CD14-positive monocyte (primary cell): ENCODE results near the gene CNIH2. TPM values are rescaled to one million over a fixed set of nuclear protein-coding genes. Genes with fewer than 3 reads are reported as not detected.
A peak's percentile ranks its signal among the peaks of the same experiment; 100 is the strongest.
"Not testable (repeated sequence)": the region's sequence is repeated elsewhere in the genome, so short reads cannot be mapped to it uniquely, and the experiment has no call there.

Source experiments
- DNase-seq, 3 donors: peaks; one replicate each; pipeline ENCODE4 v3.0.0-alpha.2; 2011 to 2022
- H2AFZ ChIP-seq: 2 replicates; pipeline ENCODE4 v1.6.0; 2012; ENCODE audit warnings: mild to moderate bottlenecking, low read depth, low read length, inconsistent platforms; ENCODE audit not compliant: insufficient read depth, poor library complexity, severe bottlenecking
- H3K27ac ChIP-seq, 2 donors: 1 replicate in 1 of 2; 2 replicates in 1 of 2; pipeline ENCODE4 v1.5.1; 2012 to 2013; ENCODE audit warnings: low read length in 2 of 2, control low read depth in 1 of 2, inconsistent platforms in 1 of 2, low read depth in 1 of 2, mild to moderate bottlenecking in 1 of 2
- H3K27me3 ChIP-seq, 2 donors: one replicate each; pipeline versions ENCODE4 v1.6.0 to v1.6.1; 2011 to 2013; ENCODE audit warnings: low read length in 2 of 2; ENCODE audit not compliant: control insufficient read depth in 2 of 2, insufficient read depth in 2 of 2
- H3K36me3 ChIP-seq, 2 donors: replicated peaks in 1 of 2; 1 replicate in 1 of 2; 2 replicates in 1 of 2; pipeline versions ENCODE4 v1.5.1 to v1.6.1; 2012 to 2013; ENCODE audit warnings: low read length in 2 of 2, control low read depth in 1 of 2, inconsistent platforms in 1 of 2, mild to moderate bottlenecking in 1 of 2; ENCODE audit not compliant: insufficient read depth in 2 of 2, control insufficient read depth in 1 of 2
- H3K4me1 ChIP-seq, 2 donors: 1 replicate in 1 of 2; 2 replicates in 1 of 2; pipeline versions ENCODE4 v1.5.1 to v1.6.1; 2012 to 2013; ENCODE audit warnings: low read length in 2 of 2, control low read depth in 1 of 2, inconsistent platforms in 1 of 2, mild to moderate bottlenecking in 1 of 2, moderate library complexity in 1 of 2; ENCODE audit not compliant: insufficient read depth in 2 of 2, control insufficient read depth in 1 of 2
- H3K4me2 ChIP-seq: replicated peaks from 2 replicates; pipeline ENCODE3; 2012; ENCODE audit warnings: low read length, moderate library complexity, mild to moderate bottlenecking; ENCODE audit not compliant: poor library complexity, severe bottlenecking; ENCODE audit errors: extremely low read depth
- H3K4me3 ChIP-seq, 3 experiments: fragments of 200-600 bp in 1 of 3; sonication (generic) in 1 of 3; replicated peaks in 1 of 3; 1 replicate in 2 of 3; 2 replicates in 1 of 3; pipeline ENCODE4 v1.5.1; 2011 to 2013; ENCODE audit warnings: low read length in 3 of 3, mild to moderate bottlenecking in 3 of 3, control low read depth in 2 of 3, low read depth in 2 of 3, inconsistent platforms in 1 of 3, moderate library complexity in 1 of 3
- H3K79me2 ChIP-seq: 2 replicates; pipeline ENCODE4 v1.6.0; 2012; ENCODE audit warnings: mild to moderate bottlenecking, control low read depth, inconsistent platforms, low read length, moderate library complexity; ENCODE audit not compliant: insufficient read depth
- H3K9ac ChIP-seq: 2 replicates; pipeline ENCODE4 v1.6.0; 2017; ENCODE audit warnings: low read length, mild to moderate bottlenecking; ENCODE audit not compliant: insufficient read depth, poor library complexity, severe bottlenecking
- H3K9me3 ChIP-seq, 2 donors: replicated peaks in 1 of 2; 1 replicate in 1 of 2; 2 replicates in 1 of 2; pipeline versions ENCODE4 v1.5.1 to v1.6.1; 2012 to 2013; ENCODE audit warnings: low read length in 2 of 2, control low read depth in 1 of 2; ENCODE audit not compliant: control insufficient read depth in 1 of 2, insufficient read depth in 1 of 2
- H4K20me1 ChIP-seq: 2 replicates; pipeline ENCODE4 v1.6.0; 2012; ENCODE audit warnings: mild to moderate bottlenecking, low read length, control low read depth, moderate library complexity; ENCODE audit not compliant: insufficient read depth
- H3K27ac Mint-ChIP-seq, 7 donors: one replicate each; pipeline ENCODE4 v1.8.0; 2020; ENCODE audit warnings: mild to moderate bottlenecking in 7 of 7, mixed read lengths in 7 of 7, moderate library complexity in 6 of 7, inconsistent platforms in 2 of 7
- H3K27me3 Mint-ChIP-seq, 3 donors: one replicate each; pipeline ENCODE4 v1.8.0; 2021 to 2022; ENCODE audit warnings: low read depth in 3 of 3, mild to moderate bottlenecking in 3 of 3, mixed read lengths in 3 of 3, moderate library complexity in 3 of 3, inconsistent platforms in 1 of 3
- H3K36me3 Mint-ChIP-seq, 2 donors: one replicate each; pipeline ENCODE4 v1.8.0; 2020; ENCODE audit warnings: mixed read lengths in 2 of 2, inconsistent platforms in 1 of 2, mild to moderate bottlenecking in 1 of 2
- H3K4me1 Mint-ChIP-seq: one replicate; pipeline ENCODE4 v1.8.0; 2020; ENCODE audit warnings: mild to moderate bottlenecking, mixed read lengths
- H3K4me3 Mint-ChIP-seq, 2 donors: one replicate each; pipeline ENCODE4 v1.8.0; 2020; ENCODE audit warnings: mild to moderate bottlenecking in 2 of 2, mixed read lengths in 2 of 2, moderate library complexity in 1 of 2
- H3K9me3 Mint-ChIP-seq, 7 donors: one replicate each; pipeline ENCODE4 v1.8.0; 2020 to 2022; ENCODE audit warnings: mixed read lengths in 7 of 7, mild to moderate bottlenecking in 6 of 7, moderate library complexity in 6 of 7, inconsistent platforms in 2 of 7
- CTCF ChIP-seq: fragments of 200-600 bp; IDR thresholded peaks from one replicate; pipeline ENCODE4 v1.8.0; 2022; ENCODE audit warnings: antibody characterized with exemption, mild to moderate bottlenecking
- WGBS: methylation state at CpG from one replicate; pipeline ENCODE4 v1.1.5; 2013; ENCODE audit warnings: missing lambda C conversion rate; ENCODE audit not compliant: insufficient coverage; 5-methylcytosine and 5-hydroxymethylcytosine counted together
- intact Hi-C, 2 donors: fragments of 100-400 bp; cut with micrococcal nuclease; formaldehyde crosslinking; loops; one replicate each; pipeline versions ENCODE4 v1.15.0 to v1.15.1; 2023
- polyA plus RNA-seq, 3 donors: library from polyadenylated mRNA; depleted of rRNA in 1 of 3; unstranded in 2 of 3; stranded (reverse) in 1 of 3; fragments of 300-500 nt in 2 of 3; fragments of >200 nt in 1 of 3; fragmentation: Illumina TruSeq in 2 of 3; gene quantifications; 1 replicate in 2 of 3; 2 replicates in 1 of 3; pipeline ENCODE4 v1.2.3, GENCODE V29; 2012 to 2021

The CNIH2 gene
- polyA plus RNA-seq, 3 donors, result 1.2 TPM; not detected in 2

GRCh38 chr11:66309475-66309874 is 31.5 kb downstream of the CNIH2 start:
- Mint-ChIP-seq H3K9me3 (no peaks in the 10 kb centered on the region), H3K27me3 (peaks cover 4 to 15% (median 12%) of the 10 kb centered on the region in 3 donors), H3K4me3 (no peak overlapping the region), H3K4me1 (peaks cover 22% of the 10 kb centered on the region), H3K36me3 (no peaks in the 10 kb centered on the region), H3K27ac (no peak overlapping the region)
- intact Hi-C loops, result no loop called here
- Histone ChIP-seq H3K4me1 (peaks cover 25 to 31% of the 10 kb centered on the region in 2 donors), H4K20me1 (no peaks in the 10 kb centered on the region), H3K9me3 (no peaks in the 10 kb centered on the region), H3K79me2 (no peaks in the 10 kb centered on the region), H3K36me3 (no peaks in the 10 kb centered on the region), H3K27ac (no peak overlapping the region), H3K27me3 (no peaks in the 10 kb centered on the region), H2AFZ (no peak overlapping the region), H3K4me2 (no peak overlapping the region), H3K9ac (no peak overlapping the region), H3K4me3 (no peak overlapping the region)
- DNase-seq, result no peak
- WGBS, result no CpG with 5 or more reads among the region's 3 CpGs
- TF ChIP-seq CTCF, result no peak

DNA sequence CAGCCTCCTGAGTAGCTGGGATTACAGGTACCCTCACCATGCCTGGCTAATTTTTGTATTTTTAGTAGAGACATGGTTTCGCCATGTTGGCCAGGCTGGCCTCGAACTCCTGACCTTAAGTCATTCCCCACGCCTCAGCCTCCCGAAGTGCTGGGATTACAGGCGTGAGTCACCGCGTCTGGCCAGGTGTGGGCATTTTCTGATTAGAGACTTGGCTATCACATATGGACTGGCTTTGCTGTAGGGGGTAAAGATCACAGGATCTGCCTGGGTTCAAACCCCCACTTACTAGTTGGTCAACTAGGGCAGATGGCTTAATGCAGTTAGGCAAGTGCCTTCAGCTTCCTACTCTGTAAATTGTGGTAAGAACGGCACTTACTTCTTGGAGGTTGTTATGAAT is 32.3 kb downstream of the CNIH2 start:
- Histone ChIP-seq H3K4me3 (no peak overlapping the region), H3K79me2 (no peaks in the 10 kb centered on the region), H2AFZ (no peak overlapping the region), H3K36me3 (no peaks in the 10 kb centered on the region), H4K20me1 (no peaks in the 10 kb centered on the region), H3K27ac (no peak overlapping the region), H3K9me3 (no peaks in the 10 kb centered on the region), H3K27me3 (no peaks in the 10 kb centered on the region), H3K9ac (no peak overlapping the region), H3K4me1 (peaks cover 25 to 33% of the 10 kb centered on the region in 2 donors), H3K4me2 (no peak overlapping the region)
- intact Hi-C loops, result loop anchor here in 1 of 2 donors (10.0 kb wide), 1 partner anchor 74 kb away; no protein-coding TSS in a partner anchor
- no peak for TF ChIP-seq CTCF
- H3K4me1 Mint-ChIP-seq, result peaks cover 22% of the 10 kb centered on the region
- peaks cover 6 to 13% (median 12%) of the 10 kb centered on the region in 3 donors for H3K27me3 Mint-ChIP-seq
- no peak for DNase-seq
- peak overlapping the region in 1 of 2 donors; percentile 11 for H3K4me3 Mint-ChIP-seq
- H3K36me3 Mint-ChIP-seq, result no peaks in the 10 kb centered on the region
- H3K9me3 Mint-ChIP-seq, result peaks cover 0 to under 1% (median 0%) of the 10 kb centered on the region in 7 donors
- 92% methylated on average over 5 of the region's 8 CpGs for WGBS
- no peak overlapping the region for H3K27ac Mint-ChIP-seq

GRCh38 chr11:66310803-66311440 is 32.9 kb downstream of the CNIH2 start:
- H3K27ac ChIP-seq, H3K9me3 Mint-ChIP-seq, DNase-seq, H3K9ac ChIP-seq, H3K9me3 ChIP-seq, H3K4me3 Mint-ChIP-seq, H3K4me3 ChIP-seq, H3K4me2 ChIP-seq, H3K36me3 Mint-ChIP-seq, H3K36me3 ChIP-seq, H3K79me2 ChIP-seq, H3K27me3 ChIP-seq, H4K20me1 ChIP-seq, H2AFZ ChIP-seq, H3K27ac Mint-ChIP-seq: not testable (repeated sequence)
- Mint-ChIP-seq H3K27me3 (peaks cover 9 to 17% (median 12%) of the 10 kb centered on the region in 3 donors), H3K4me1 (peaks cover 24% of the 10 kb centered on the region)
- intact Hi-C loops, result loop anchor here (1.0 to 10.0 kb wide), 2 partner anchors 74 to 78 kb away; no protein-coding TSS in a partner anchor
- WGBS, result 91% methylated on average over 9 of the region's 18 CpGs
- H3K4me1 ChIP-seq, result peaks cover 25 to 33% of the 10 kb centered on the region in 2 donors
